Stimulated activated CD8-positive, alpha-beta memory T cell treated with anti-CD3 and anti-CD28 coated beads, Interleukin-4, amount 100 ng/mL, for 24 hours (primary cell): ENCODE measurements around the gene GMPPA.

ENCODE experiments used
- DNase-seq: peaks from one replicate; pipeline ENCODE4 v3.0.0-alpha.2; 2020; ENCODE audit warnings: low read depth

GMPPA gene

GRCh38 chr2:219498280-219499057 is at the start of gene GMPPA:
Gene GMPPA (plus strand): TSS chr2:219498891. CDS start chr2:219499976, 1,085 bp downstream.
- DNase-seq = peak; percentile 89

DNA sequence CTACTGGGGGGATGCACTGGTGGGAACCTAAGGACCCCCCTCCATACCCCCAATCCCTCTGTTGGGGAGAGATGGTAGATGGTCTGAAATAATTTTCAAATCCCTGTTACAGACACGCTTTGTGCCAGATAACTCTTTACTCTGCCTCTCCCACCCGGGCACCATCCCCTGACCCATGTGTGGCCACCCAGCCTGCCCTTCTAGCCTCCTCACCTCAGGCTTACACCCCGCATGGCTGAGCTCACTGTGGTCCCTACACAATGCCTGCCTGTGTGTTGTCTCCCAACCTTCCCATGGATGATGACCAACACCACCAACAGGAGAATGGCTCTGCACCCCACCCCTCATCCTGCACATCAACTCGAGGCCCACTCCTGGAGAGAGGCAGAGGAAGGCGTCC is 49.1 kb upstream of the GMPPA start:
- no peak for DNase-seq

- DNase-seq = no peak
Measured at GRCh38 chr2:219451661-219452360, 46.9 kb upstream of the GMPPA start.

DNA sequence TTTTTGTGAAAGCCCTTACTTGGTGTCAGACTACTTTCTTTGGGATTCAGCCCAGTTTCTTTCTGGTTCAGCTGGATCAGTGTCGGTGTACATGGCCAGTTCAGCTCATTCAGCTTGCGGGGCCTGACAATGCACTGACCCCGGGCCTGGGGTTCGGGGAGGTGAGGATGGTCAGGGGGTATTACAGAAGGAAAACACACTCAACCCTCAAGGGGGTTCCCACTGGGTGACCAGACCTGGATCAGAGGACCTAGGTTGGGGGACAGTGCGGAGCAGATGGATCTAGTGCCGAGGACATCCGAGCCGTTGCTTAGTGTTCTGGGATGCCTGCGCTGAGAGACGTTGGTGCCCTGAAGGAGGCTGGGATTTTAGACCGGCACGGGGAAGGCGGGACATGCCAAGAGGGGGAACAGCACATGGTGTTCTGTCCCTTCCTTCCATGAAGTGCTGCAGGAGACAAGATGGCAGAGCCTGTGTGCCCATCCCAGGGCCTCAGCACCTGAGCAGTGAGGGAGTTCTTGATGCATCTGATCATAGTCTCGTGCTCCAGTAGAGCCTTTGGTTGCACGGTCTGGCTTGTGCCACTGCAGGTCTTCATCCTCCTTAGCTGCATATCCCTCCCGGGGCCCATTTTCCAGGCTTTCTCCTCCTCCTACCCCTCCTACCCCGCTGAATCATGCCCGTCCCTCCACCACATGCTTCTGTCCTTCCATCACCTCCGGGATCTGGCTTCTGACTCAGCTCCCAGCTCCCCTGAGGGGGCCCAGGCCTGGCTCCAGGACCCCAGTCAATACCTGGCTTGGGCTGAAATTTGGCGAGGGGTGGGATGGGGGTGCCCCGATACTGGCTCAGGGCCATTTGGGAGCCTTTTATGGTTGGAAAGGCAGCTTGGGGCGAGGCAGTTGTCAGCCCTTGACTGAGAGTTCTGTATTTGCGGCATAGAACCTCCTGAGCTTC is 46.1 kb upstream of the GMPPA start:
- DNase-seq = no peak

DNA sequence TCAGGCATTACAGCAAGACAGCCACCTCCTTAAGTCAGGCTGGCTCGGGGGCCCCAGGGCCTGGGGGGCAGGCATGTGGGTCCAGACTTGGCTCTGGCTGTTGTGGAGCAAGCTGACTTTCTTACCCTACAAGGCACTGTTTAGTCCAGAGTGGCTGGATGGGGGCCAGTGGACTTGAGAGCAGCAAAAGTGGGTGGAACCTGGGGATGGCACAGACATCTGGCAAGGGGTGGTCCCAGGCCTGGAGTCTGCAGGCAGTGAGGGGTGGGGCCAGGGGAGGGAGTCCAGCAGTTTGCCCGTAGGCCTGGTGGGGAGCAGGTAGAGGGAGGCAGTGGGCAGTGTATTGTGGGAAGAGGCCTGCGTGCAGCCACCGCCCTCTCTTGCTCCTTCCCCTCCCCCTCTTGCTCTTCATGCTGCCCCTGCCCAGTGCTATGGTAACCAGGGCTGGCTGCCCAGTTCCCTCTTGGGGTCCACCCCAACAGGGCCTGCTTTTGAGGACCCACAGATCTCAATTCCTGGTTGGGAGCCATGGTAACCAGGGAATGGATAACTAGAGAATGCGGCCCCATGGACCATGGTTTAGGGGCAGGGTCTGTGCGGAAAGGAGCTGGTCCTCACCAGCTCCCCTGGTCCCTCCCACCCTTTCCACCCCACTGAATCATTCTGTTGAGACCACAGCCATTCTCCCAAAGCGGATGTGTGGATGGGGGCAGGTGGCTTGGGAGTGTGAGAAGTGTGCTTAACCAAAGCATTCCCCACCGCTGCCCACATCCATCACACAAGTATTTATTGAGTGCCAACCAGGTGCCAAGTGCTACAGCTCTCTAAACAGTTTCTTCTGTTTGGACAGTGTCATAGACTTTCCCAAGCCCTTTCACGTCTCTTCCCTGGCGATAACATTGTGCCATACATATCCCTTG is 44.8 kb upstream of the GMPPA start:
- DNase-seq = no peak

- DNase-seq = no peak
Measured at GRCh38 chr2:219455581-219455980, 43.1 kb upstream of the GMPPA start.

- DNase-seq = no peak
Measured at GRCh38 chr2:219457784-219458369, 40.8 kb upstream of the GMPPA start.

DNA sequence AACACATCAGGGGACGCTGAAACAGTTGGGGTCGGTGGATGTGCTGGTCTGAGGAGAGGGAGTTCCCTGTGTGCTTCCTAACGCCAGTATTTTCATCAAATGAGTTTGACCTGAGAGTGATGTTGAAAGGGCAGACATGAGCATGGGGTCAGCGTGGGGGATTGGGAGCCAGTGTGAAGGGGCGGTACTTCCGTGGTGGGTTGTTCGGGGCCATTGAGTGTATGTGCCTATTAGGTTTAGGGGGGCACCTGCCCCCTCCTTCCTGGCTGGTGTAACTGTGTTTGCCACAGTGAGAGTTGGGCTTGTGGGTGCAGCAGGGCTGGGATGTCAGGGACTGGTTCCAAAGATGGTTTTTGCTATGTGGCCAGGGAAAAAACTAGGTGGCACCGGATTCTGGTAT is 39.7 kb upstream of the GMPPA start:
- DNase-seq = no peak

DNA sequence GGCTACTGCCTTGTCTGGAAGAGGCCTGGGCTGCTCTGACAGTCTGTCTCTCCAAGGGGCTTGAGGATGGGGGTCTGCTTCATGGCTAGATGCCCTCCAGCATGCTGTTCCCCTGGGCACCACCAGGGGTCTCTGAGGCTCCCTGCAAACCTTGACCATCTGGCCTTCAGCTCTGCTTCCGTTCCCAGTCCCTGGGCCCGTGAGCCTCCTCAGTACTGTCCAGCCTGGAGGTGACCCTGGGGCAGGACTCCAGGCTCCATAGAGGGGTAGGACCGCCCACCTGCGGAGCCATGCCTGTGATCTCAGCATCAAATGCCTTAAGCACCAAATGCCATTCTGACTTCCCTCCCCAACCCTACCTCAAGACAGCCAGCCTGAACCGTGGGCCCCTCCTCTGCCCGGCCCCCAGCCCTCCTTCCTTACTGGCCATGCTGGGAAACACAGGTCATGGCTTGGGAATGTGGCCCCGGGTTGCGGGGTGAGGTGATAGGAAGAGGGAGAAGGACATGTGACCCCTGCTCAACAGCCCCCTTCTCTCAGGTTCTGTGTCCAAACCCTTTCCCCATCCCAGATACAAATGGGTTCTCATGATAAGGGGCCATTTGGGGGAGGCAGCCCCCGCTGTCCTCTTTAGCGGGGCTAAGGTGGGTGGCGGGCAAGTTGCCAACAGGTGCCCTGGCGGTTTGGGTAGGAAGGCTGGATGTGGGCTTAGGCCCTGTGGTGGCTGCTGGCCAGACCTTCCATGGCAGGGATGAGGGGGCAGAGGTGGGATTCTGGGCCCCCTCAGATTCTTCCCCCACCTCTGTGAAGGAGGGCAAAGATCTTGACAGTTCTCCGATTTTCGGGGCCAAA is 39.0 kb upstream of the GMPPA start:
- no peak for DNase-seq

DNA sequence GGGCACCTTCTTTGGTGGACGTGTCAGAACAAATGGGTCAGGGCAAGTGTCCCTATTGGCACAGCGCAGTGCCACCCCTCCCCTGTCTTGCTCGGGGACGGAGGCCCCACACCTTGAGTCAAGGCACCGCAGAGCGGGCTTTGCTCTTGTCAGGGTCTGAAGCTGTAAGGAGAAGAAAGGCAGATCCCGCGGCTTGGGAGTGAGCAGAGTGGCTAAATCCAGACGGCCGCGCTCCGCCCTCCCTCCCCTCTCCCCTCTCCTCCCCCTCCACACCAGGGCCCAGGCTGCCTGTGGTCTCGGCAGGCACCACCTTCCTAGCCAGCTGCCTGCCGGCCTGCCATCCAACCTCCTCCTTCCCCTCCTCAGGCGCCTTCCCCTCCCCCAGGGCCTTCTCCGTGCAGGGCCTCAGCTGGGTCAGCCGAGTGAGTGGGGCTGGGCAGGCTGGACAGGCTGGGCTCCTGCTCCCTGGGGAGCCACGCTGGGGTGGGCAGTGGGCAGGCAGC is 38.2 kb upstream of the GMPPA start:
- DNase-seq = no peak

DNA sequence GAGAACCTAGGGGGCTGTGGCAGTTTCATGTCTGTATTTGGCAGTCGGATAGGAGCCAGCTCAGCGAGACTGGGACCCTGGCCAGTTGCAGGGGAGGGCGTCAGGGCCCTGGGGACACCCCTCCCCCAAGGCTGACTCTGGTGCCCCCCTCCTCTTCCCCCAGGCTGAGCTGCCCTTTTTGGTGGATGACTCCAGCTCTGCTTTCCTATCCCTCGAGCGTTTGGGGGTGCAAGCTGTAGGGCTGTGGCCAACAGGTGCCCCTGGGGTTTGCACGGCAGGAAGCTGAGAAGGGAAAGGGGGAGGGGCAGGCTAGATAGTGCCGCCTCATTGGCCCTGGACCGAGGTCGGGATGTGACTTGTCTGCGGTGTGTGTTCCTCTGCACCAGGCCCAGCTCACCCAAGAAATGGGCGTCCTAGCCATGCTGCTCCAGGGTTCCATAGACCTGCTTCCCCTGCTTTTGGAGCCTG is 37.6 kb upstream of the GMPPA start:
- no peak for DNase-seq

- no peak for DNase-seq
Measured at GRCh38 chr2:219461669-219462068, 37.0 kb upstream of the GMPPA start.

- no peak for DNase-seq
Measured at GRCh38 chr2:219462349-219462748, 36.3 kb upstream of the GMPPA start.

- DNase-seq = no peak
Measured at GRCh38 chr2:219464286-219465032, 34.2 kb upstream of the GMPPA start.

DNA sequence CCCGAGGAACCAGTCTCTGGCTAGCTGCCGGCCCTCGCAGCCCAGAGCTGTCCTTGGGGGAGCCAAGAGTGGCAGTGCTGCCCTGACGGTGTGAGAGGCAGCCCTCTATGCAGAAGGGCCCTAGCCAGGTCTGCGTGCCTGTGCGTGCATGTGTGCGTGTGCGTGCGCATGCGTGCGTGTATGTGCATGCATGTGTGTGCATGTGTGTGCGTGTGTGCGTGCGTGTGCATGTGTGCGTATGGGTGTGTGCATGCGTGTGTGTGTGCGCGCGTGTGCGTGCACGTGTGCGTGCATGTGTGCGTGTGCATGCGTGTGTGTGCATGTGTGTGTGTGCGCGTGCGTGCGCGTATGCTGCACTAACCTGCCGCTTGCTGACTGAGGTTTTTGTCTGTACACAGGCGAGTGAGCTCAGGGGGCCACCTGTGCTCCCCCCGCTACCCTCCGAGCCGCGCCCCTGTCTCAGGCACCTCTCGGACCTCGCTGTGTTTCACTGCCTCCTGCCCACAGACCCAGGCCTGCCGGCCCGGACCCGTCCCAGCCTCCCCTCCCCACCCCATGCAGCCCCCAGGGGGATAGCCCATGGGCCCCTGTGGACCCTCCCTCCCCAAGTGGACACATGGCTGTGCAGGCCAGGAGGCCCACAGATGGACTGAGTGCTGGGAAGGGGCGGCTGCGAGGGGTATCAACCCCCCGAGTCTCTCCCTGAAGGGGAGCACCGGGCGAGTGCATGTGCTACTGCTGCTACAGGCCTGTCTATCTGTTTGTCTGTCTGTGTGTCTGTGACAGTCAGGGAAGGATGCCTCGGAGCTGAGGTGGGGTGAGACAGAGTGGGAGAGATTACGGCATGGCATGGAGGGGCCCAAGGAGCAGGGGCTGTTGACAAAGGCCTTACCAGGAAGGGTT is 32.8 kb upstream of the GMPPA start:
- DNase-seq = no peak

DNA sequence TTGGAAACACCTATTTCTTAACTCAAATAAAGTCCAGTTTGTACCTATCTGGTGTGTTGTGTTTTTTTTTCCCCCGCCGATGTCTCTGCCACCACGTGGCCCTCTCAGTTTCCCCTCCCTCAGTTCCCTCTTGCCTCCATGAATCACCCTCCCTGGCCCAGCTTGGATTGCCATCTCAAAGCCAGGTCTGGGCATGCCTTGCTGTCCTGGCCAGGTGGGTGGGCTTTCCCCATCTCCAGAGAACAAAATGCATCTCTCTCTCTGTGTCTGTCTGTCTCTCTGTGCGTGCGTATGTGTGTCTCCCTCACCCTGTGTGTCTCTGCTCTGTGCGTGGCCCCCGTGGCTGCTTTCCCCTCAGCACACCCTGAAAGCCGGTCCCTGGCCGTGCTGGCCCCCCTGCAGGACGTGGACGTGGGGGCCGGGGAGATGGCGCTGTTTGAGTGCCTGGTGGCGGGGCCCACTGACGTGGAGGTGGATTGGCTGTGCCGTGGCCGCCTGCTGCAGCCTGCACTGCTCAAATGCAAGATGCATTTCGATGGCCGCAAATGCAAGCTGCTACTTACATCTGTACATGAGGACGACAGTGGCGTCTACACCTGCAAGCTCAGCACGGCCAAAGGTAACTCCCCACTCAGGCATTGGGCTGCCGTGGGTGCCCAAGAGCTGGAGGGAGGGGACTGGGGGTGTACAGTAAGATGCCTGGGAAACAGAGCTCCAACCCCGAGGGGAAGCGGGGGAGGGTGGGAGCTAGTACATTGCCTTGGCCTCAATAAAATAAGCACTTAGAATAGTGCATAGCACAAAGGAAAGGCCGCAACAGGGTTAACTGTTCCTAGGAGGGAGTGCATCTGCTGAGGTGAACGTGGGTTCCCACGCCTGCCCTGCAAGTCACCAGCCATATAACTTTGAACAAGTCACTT is 31.6 kb upstream of the GMPPA start:
- no peak for DNase-seq

GRCh38 chr2:219467736-219468075 is 31.0 kb upstream of the GMPPA start:
- no peak for DNase-seq
